ENCODE measurements around the gene CREB5. TPM values are rescaled to one million over a fixed set of nuclear protein-coding genes. Genes with fewer than 3 reads are reported as not detected.
"Not testable (repeated sequence)": the region's sequence is repeated elsewhere in the genome, so short reads cannot be mapped to it uniquely, and the experiment has no call there.

CREB5 gene
- total and polyA plus RNA-seq, 2 donors (not counting 3 experiments of a cell fraction or from before 2014, with no cell fraction given), result 19.6 to 28.4 TPM

GRCh38 chr7:28823582-28823981, 411.3 kb downstream of the CREB5 start:
- Histone ChIP-seq H3K36me3 (ENCODE audit: control insufficient read depth in 2 of 2, extremely low read depth in 1 of 2, insufficient read depth in 2 of 2, low read length in 2 of 2) (no peaks in the 10 kb centered on the region), H3K4me3 (replicated peaks in 1 of 3; ENCODE audit: insufficient read depth in 1 of 3, low read depth in 1 of 3, low read length in 3 of 3) (no peak overlapping the region), H3K9me3 (replicated peaks; ENCODE audit: control insufficient read depth, insufficient read depth, low read length) (no peaks in the 10 kb centered on the region), H2AFZ (ENCODE audit: low read depth, low read length) (no peak overlapping the region), H4K20me1 (replicated peaks; ENCODE audit: control insufficient read depth, extremely low read depth, insufficient read depth, low read length) (no peaks in the 10 kb centered on the region), H3K27me3 (ENCODE audit: control insufficient read depth in 2 of 2, insufficient read depth in 2 of 2, low read length in 2 of 2) (no peaks in the 10 kb centered on the region), H3K79me2 (ENCODE audit: control insufficient read depth, insufficient read depth, low read length) (no peaks in the 10 kb centered on the region), H3K4me1 (ENCODE audit: control insufficient read depth, extremely low read depth, insufficient read depth, low read length) (no peaks in the 10 kb centered on the region), H3K27ac (ENCODE audit: insufficient read depth, low read depth, low read length) (no peak overlapping the region), H3K9ac (replicated peaks; ENCODE audit: extremely low read depth, insufficient read depth, low read length) (no peak overlapping the region), H3K4me2 (ENCODE audit: insufficient read depth, low read length) (no peak overlapping the region), H3K9me1 (replicated peaks; ENCODE audit: control insufficient read depth, extremely low read depth, insufficient read depth, low read length) (no peaks in the 10 kb centered on the region)
- intact Hi-C loops (cut with micrococcal nuclease), result no loop called here
- DNase-seq (ENCODE audit: low read depth, low spot score), result no peak
- ChIA-PET CTCF (interaction anchor here (0.7 to 1.5 kb wide), 4 partner anchors 13 to 91 kb away, joined by 3 read pairs; no protein-coding TSS in a partner anchor), POLR2A (no interaction called here)
- dilution Hi-C loops (cut with MboI; ENCODE audit: extremely low pct_ligation_motif_present, low sequenced_read_pairs), result no loop called here
- BruUV-seq (replicated peaks), result no TSS peak
- FAIRE-seq, result no peak
- TF ChIP-seq MAX (IDR thresholded peaks at IDR 0.05; ENCODE audit: insufficient read depth, insufficient read length) (no peak), CTCF (IDR thresholded peaks at IDR 0.05; ENCODE audit: extremely low read depth in 1 of 2, insufficient read depth in 1 of 2, low read depth in 1 of 2, low read length in 2 of 2) (no peak), POLR2AphosphoS5 (IDR thresholded peaks at IDR 0.05; ENCODE audit: insufficient read depth, low read depth, low read length) (no peak), GATA2 (IDR thresholded peaks at IDR 0.05; ENCODE audit: insufficient read depth, insufficient read length, low read depth, low read length) (no peak), POLR2A (IDR thresholded peaks at IDR 0.05; ENCODE audit: low read depth, low read length) (no peak), MYC (IDR thresholded peaks at IDR 0.05; ENCODE audit: low read depth, low read length) (no peak), EZH2 (IDR thresholded peaks at IDR 0.05; ENCODE audit: borderline replicate concordance, low read depth, low read length, severe bottlenecking) (no peak), JUN (IDR thresholded peaks at IDR 0.05; ENCODE audit: borderline replicate concordance, insufficient read depth, insufficient read length, low read depth) (no peak), FOS (IDR thresholded peaks at IDR 0.05; ENCODE audit: borderline replicate concordance, insufficient read depth, low read length) (no peak)

GRCh38 chr7:28825817-28826448, 413.6 kb downstream of the CREB5 start:
- intact Hi-C loops (cut with micrococcal nuclease); H3K4me3 ChIP-seq (replicated peaks in 1 of 3; ENCODE audit: insufficient read depth in 1 of 3, low read depth in 1 of 3, low read length in 3 of 3); FAIRE-seq: not testable (repeated sequence)

More at GRCh38 chr7:28825817-28826448, 413.6 kb downstream of the CREB5 start:
- H3K79me2 ChIP-seq (ENCODE audit: control insufficient read depth, insufficient read depth, low read length); H3K27me3 ChIP-seq (ENCODE audit: control insufficient read depth in 2 of 2, insufficient read depth in 2 of 2, low read length in 2 of 2); H3K36me3 ChIP-seq (ENCODE audit: control insufficient read depth in 2 of 2, extremely low read depth in 1 of 2, insufficient read depth in 2 of 2, low read length in 2 of 2); H3K27ac ChIP-seq (ENCODE audit: insufficient read depth, low read depth, low read length); H3K9me3 ChIP-seq (replicated peaks; ENCODE audit: control insufficient read depth, insufficient read depth, low read length); POLR2A ChIA-PET; H2AFZ ChIP-seq (ENCODE audit: low read depth, low read length); H3K9me1 ChIP-seq (replicated peaks; ENCODE audit: control insufficient read depth, extremely low read depth, insufficient read depth, low read length); H3K4me1 ChIP-seq (ENCODE audit: control insufficient read depth, extremely low read depth, insufficient read depth, low read length); H4K20me1 ChIP-seq (replicated peaks; ENCODE audit: control insufficient read depth, extremely low read depth, insufficient read depth, low read length); dilution Hi-C loops (cut with MboI; ENCODE audit: extremely low pct_ligation_motif_present, low sequenced_read_pairs); H3K4me2 ChIP-seq (ENCODE audit: insufficient read depth, low read length); H3K9ac ChIP-seq (replicated peaks; ENCODE audit: extremely low read depth, insufficient read depth, low read length); DNase-seq (ENCODE audit: low read depth, low spot score); BruUV-seq (replicated peaks): not testable (repeated sequence)
- CTCF ChIA-PET, result interaction anchor here (0.6 to 1.5 kb wide), 2 partner anchors 18 to 72 kb away, joined by 3 read pairs; no protein-coding TSS in a partner anchor

Measured in endothelial cell of umbilical vein (primary cell).